ENCODE data around the gene CCDC124. TPM values are rescaled to one million over a fixed set of nuclear protein-coding genes. Genes with fewer than 3 reads are reported as not detected.
"Not testable (repeated sequence)": the region's sequence is repeated elsewhere in the genome, so short reads cannot be mapped to it uniquely, and the experiment has no call there.

Gene CCDC124
- total RNA-seq, 6 experiments from 2014 or later, result 86.3 to 115 (median 103) TPM

DNA sequence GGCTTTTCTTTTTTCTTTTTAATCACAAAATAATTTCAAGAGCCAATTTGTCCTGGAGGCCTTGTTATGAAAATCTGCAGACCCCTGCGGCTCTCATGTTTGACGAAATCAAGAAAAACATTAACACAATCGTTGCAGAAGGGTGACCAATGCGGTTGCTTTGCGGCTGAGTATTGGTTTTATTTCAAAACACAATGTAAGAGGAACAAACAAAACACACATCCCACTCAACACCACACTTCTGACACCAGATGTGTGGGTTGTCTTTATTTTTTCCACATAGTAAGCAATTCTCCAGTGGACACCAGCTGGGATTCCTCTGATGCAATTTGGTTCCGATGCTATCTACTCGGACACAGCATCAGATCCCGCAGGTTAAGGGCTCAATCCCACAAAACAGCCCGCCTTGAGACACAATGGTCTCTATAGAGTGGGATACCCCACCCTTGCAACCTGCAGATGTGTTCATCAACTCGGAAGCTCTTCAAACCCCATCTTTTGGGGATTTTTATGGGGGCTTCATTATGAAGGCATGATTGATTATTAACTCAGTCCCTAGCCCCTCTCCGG lies 21.9 kb upstream of the CCDC124 start:
- DNase-seq, result no peak
- H3K27ac Mint-ChIP-seq, result no peak overlapping the region
- peaks cover 11% of the 10 kb centered on the region; the same call in 1 of the 2 replicates for H3K36me3 Mint-ChIP-seq (ENCODE audit: low read depth)
- H3K4me1 Mint-ChIP-seq (ENCODE audit: low read depth), result no peaks in the 10 kb centered on the region
- peaks cover 9% of the 10 kb centered on the region for H3K27me3 Mint-ChIP-seq (ENCODE audit: insufficient read depth)
- peaks cover 24% of the 10 kb centered on the region for H3K9me3 Mint-ChIP-seq
- TF ChIP-seq CTCF (IDR thresholded peaks at IDR 0.05), result no peak
- H3K4me3 Mint-ChIP-seq, result no peak overlapping the region

DNA sequence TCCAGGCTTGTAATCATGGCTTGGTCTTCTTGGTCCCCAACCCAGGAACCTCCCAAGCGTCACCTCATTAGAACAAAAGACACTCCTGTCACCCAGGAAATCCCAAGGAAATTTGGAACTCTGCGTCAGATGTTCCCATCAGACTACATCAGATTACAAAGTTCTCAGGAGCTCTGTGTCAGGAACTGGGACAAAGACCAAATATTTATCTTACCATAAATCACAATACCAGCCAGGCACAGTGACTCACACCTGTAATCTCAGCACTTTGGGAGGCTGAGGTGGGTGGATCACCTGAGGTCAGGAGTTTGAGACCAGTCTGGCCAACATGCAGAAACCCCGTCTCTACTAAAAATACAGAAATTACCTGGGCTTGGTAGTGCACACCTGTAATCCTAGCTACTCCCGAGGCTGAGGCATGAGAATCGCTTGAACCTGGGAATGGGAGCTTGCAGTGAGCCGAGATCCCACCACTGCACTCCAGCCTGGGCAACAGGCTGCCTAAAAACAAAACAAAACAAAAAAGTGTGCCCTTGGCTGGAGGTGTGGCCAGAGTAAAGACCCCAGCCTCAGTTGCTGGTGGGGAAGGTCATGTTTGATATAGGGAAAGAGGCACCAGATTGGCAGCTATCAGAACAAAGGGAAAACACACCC lies 16.7 kb upstream of the CCDC124 start:
- Mint-ChIP-seq H3K36me3 (ENCODE audit: low read depth) (no peaks in the 10 kb centered on the region), H3K27me3 (ENCODE audit: insufficient read depth) (peaks cover 19% of the 10 kb centered on the region), H3K9me3 (peaks cover 16% of the 10 kb centered on the region), H3K4me3 (no peak overlapping the region), H3K27ac (no peak overlapping the region), H3K4me1 (ENCODE audit: low read depth) (no peaks in the 10 kb centered on the region)
- no peak for DNase-seq
- no peak for TF ChIP-seq CTCF (IDR thresholded peaks at IDR 0.05)

- Mint-ChIP-seq H3K27me3 (ENCODE audit: insufficient read depth) (peaks cover 19% of the 10 kb centered on the region), H3K9me3 (peaks cover 16% of the 10 kb centered on the region)
- DNase-seq; H3K4me1 Mint-ChIP-seq (ENCODE audit: low read depth); H3K36me3 Mint-ChIP-seq (ENCODE audit: low read depth); H3K27ac Mint-ChIP-seq; H3K4me3 Mint-ChIP-seq: not testable (repeated sequence)
Observed at GRCh38 chr19:17918151-17918550, 14.7 kb upstream of the CCDC124 start.

- H3K36me3 Mint-ChIP-seq (ENCODE audit: low read depth); H3K4me1 Mint-ChIP-seq (ENCODE audit: low read depth); H3K9me3 Mint-ChIP-seq; DNase-seq; H3K27ac Mint-ChIP-seq; H3K4me3 Mint-ChIP-seq: not testable (repeated sequence)
- peaks cover 19% of the 10 kb centered on the region for H3K27me3 Mint-ChIP-seq (ENCODE audit: insufficient read depth)
Observed at GRCh38 chr19:17919122-17919521, 13.7 kb upstream of the CCDC124 start.

DNA sequence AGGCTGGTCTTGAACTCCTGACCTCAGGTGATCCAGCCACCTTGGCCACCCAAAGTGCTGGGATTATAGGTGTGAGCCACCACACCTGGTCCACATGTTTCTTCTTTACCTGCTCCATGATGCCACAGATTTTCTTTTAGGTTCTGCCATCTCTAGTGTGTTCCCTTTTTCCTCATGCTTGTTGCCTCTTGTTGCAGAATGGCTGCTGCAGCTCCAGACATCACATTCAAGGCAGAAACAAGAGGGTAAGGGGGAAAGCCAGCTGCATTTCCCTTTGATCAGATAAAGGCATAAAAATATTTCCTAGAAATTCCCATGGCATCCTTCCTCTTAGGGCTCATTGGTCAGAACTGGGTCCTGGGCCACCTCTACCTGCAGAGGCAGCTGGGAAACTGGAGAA lies 12.3 kb upstream of the CCDC124 start:
- no peak for TF ChIP-seq CTCF (IDR thresholded peaks at IDR 0.05)
- H3K4me3 Mint-ChIP-seq, result no peak overlapping the region
- no peak for DNase-seq
- H3K4me1 Mint-ChIP-seq (ENCODE audit: low read depth), result no peaks in the 10 kb centered on the region
- no peaks in the 10 kb centered on the region for H3K36me3 Mint-ChIP-seq (ENCODE audit: low read depth)
- peaks cover 7% of the 10 kb centered on the region; the same call in 1 of the 2 replicates for H3K9me3 Mint-ChIP-seq
- peaks cover 18% of the 10 kb centered on the region for H3K27me3 Mint-ChIP-seq (ENCODE audit: insufficient read depth)
- H3K27ac Mint-ChIP-seq, result no peak overlapping the region

GRCh38 chr19:17922138-17922537 lies 10.7 kb upstream of the CCDC124 start:
- no peak for TF ChIP-seq CTCF (IDR thresholded peaks at IDR 0.05)
- no peak overlapping the region for H3K4me3 Mint-ChIP-seq
- H3K36me3 Mint-ChIP-seq (ENCODE audit: low read depth), result no peaks in the 10 kb centered on the region
- H3K4me1 Mint-ChIP-seq (ENCODE audit: low read depth), result no peaks in the 10 kb centered on the region
- H3K9me3 Mint-ChIP-seq, result peaks cover 7% of the 10 kb centered on the region; the same call in 1 of the 2 replicates
- H3K27me3 Mint-ChIP-seq (ENCODE audit: insufficient read depth), result peaks cover 13% of the 10 kb centered on the region
- H3K27ac Mint-ChIP-seq, result no peak overlapping the region
- DNase-seq, result no peak
